ENCODE results near the gene NAXD. TPM values are rescaled to one million over a fixed set of nuclear protein-coding genes. Genes with fewer than 3 reads are reported as not detected.
A peak's percentile ranks its signal among the peaks of the same experiment; 100 is the strongest.
"Not testable (repeated sequence)": the region's sequence is repeated elsewhere in the genome, so short reads cannot be mapped to it uniquely, and the experiment has no call there.

The NAXD gene
- total RNA-seq, 2 donors from 2014 or later, result 20.7 to 31.9 TPM

DNA sequence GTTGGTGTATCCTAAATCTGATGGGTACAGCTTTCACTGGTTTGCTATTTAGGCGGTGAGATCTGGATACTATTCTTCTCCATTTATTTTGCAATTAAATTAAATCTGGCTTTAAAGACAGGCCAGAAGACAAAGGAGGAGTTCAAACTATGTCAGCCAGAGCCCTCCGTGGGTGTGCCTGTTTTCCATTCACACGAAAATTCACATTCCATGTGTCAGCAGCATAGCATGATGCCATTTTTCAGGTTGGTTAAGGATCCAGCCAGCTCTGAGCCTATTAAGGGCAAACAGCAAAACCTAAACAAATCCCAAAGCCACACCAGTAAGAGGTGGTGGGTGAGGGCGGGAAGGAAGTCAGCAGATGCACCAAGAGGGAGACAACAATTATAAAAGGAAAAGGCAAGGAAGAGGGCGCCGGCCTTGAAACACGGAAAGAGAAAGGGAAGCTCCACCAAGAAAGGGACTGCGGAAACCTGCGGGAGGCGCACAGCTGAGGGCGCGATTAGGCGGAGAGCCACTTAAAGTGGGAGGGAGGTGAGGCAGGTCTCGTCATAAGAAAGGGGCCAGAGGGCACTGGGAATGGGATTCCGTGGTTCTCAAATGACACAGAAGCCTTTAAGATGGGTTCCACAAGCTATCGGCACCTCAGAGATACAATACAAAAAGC is 47.6 kb downstream of the NAXD start:
- DNase-seq (ENCODE audit: low spot score) (no peak), ATAC-seq (no peak)
- Mint-ChIP-seq H3K27ac (no peak overlapping the region), H3K36me3 (peaks cover 29% of the 10 kb centered on the region), H3K9me3 (no peaks in the 10 kb centered on the region), H3K4me3 (no peak overlapping the region), H3K4me1 (ENCODE audit: low read depth in 2 of 2) (peaks cover 10 to 19% of the 10 kb centered on the region in 2 donors), H3K27me3 (no peaks in the 10 kb centered on the region)

DNA sequence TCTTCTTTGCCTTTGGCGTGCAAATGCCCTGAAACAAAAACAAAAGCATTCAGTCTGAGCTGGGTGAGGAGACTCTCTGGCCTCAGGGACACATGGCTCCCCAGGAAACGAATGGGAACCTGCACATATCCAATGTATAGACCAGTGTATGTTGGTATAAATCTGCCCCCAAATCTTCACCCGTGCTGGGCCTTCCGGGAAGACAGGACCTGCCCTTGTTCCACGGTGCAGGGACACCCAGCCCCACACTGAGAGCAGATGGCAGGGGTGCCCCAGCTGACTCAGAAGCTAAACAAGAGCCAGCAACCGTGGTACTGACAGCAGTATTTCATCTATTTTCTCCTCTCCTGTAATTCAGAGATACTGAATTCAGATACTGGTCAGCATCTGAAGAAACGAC is 48.1 kb downstream of the NAXD start:
- H3K4me1 Mint-ChIP-seq (ENCODE audit: low read depth in 2 of 2), result peaks cover 4 to 13% of the 10 kb centered on the region in 2 donors
- no peaks in the 10 kb centered on the region for H3K27me3 Mint-ChIP-seq
- no peak overlapping the region for H3K27ac Mint-ChIP-seq
- DNase-seq (ENCODE audit: low spot score) (no peak), ATAC-seq (no peak)
- no peak overlapping the region for H3K4me3 Mint-ChIP-seq
- H3K9me3 Mint-ChIP-seq, result no peaks in the 10 kb centered on the region
- H3K36me3 Mint-ChIP-seq, result peaks cover 29% of the 10 kb centered on the region

DNA sequence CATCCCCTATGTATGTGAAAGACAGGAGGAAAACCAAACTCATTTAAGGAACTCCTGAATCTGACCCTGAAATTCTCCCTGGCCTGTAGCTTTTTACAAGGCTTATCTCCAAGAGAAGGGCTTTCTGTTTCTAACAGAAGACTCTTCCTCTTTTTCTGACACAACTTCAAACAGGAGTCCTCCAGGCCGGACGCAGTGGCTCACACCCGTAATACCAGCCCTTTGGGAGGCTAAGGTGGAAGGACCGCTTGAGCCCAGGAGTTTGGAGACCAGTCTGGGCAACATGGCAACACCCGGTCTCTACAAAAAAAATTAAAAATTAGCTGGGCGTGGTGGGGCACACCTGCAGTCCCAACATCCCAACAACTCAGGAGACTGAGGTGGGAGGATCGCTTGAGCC is 48.7 kb downstream of the NAXD start:
- no peak overlapping the region for H3K27ac Mint-ChIP-seq
- H3K4me1 Mint-ChIP-seq (ENCODE audit: low read depth in 2 of 2), result peaks cover 0 to 10% of the 10 kb centered on the region in 2 donors
- H3K36me3 Mint-ChIP-seq, result peaks cover 29% of the 10 kb centered on the region
- no peak overlapping the region for H3K4me3 Mint-ChIP-seq
- no peak for DNase-seq (ENCODE audit: low spot score)
- no peak for ATAC-seq
- no peaks in the 10 kb centered on the region for H3K27me3 Mint-ChIP-seq
- no peaks in the 10 kb centered on the region for H3K9me3 Mint-ChIP-seq

DNA sequence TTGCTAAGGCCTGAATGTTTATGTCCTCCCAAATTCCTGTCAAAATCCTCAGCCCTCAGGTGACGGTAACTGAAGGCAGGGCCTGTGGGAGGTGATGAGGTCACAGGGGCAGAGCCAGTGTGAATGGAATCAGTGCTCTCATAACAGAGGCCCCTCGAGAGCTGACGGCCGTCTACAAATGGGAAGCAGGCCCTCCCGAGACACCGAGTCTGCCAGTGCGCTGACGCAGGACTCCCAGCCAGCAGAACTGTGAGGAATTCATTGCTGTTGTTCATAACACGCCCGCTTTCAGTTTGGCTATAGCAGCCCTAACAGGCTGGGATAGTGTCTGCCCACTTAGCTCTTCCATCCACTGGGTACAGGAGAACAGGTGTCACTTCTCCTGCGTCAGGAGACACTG is 49.3 kb downstream of the NAXD start:
- DNase-seq (ENCODE audit: low spot score), result no peak
- H3K4me3 Mint-ChIP-seq, result no peak overlapping the region
- peaks cover 24% of the 10 kb centered on the region for H3K36me3 Mint-ChIP-seq
- H3K27me3 Mint-ChIP-seq, result no peaks in the 10 kb centered on the region
- no peaks in the 10 kb centered on the region for H3K9me3 Mint-ChIP-seq
- H3K27ac Mint-ChIP-seq, result no peak overlapping the region
- no peak for ATAC-seq
- H3K4me1 Mint-ChIP-seq (ENCODE audit: low read depth in 2 of 2), result peaks cover 0 to 6% of the 10 kb centered on the region in 2 donors

DNA sequence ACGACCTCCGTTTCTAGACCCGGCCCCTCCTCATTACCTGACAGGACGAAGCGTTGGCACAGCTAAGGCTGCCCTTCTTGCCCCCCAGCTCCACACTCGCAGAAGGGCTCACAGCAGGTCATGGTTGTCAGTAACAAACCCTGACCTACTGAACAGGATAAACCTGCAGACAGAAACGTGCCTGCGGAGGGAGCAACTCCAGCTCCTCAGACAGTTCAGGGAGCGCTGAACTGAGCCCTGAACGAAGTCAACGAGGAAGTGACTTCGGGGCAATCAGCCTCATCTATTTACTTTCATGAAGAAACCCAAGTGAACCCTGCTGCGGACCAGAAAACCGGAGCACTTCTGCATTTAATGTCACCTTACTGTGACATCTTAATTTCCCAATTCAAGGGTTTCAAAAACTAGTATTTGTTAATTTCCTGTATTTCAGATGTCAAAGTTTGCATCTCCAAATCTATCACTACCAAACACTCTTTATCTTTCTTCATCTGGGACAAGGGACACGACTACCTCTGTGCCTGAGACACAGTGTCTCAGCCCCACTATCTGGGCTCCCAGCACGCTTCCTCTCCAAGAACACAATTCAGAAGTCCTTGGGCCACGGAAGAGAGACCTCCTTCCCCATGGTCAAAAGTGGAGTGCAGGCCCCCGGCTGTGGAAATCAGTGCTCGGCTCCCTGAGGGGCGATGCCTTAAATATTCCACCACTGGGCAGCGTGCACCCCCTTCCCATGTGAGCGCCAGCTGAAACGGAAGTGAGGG is 50.3 kb downstream of the NAXD start:
- Mint-ChIP-seq H3K4me3 (no peak overlapping the region), H3K27ac (no peak overlapping the region), H3K36me3 (peaks cover 26% of the 10 kb centered on the region), H3K27me3 (no peaks in the 10 kb centered on the region), H3K9me3 (no peaks in the 10 kb centered on the region), H3K4me1 (ENCODE audit: low read depth in 2 of 2) (peaks cover 2 to 4% of the 10 kb centered on the region in 2 donors)
- DNase-seq (ENCODE audit: low spot score) (no peak), ATAC-seq (no peak)

DNA sequence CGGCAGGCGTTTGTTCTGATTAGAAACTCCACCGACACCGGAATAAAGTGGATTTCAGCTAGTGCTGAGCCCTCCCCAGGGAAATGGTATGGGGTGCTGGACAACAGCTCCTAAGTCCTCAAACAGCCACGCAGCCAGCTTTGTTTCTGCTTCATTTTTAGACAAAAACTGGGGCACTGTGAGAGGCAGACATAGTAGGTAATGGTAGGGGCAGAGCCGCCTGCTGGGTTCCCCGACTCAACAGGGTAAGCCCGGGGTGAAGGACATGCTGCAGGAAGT is 50.8 kb downstream of the NAXD start:
- H3K9me3 Mint-ChIP-seq, result no peaks in the 10 kb centered on the region

DNA sequence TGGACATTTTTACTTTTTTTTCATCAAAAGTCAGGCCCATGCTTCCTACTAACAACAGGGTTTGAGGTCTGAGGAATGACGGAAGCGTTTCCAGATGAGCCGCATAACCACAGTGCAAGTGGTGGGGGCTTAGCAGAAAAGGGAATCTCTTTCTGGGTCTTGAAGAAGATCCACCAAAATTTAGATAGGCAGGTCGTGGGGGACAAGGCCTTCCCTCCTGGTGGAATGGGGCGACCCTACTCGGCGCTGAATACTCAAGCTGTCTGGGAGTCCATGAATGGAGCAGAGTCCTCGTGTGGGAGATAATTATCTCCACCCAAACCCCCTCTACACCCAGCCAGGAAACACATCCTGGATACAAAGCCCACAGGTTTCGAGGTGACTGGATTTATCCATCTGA is 53.7 kb downstream of the NAXD start:
- Mint-ChIP-seq H3K36me3 (peaks cover 30% of the 10 kb centered on the region), H3K27ac (no peak overlapping the region), H3K4me3 (no peak overlapping the region), H3K27me3 (no peaks in the 10 kb centered on the region), H3K9me3 (no peaks in the 10 kb centered on the region), H3K4me1 (ENCODE audit: low read depth in 2 of 2) (peaks cover 17 to 18% of the 10 kb centered on the region in 2 donors)
- ATAC-seq (no peak), DNase-seq (ENCODE audit: low spot score) (no peak)

More for the DNA sequence above, 50.8 kb downstream of the NAXD start:
- Mint-ChIP-seq H3K27ac (no peak overlapping the region), H3K27me3 (no peaks in the 10 kb centered on the region), H3K4me1 (ENCODE audit: low read depth in 2 of 2) (peaks cover 7 to 8% of the 10 kb centered on the region in 2 donors), H3K36me3 (peaks cover 29% of the 10 kb centered on the region), H3K4me3 (no peak overlapping the region)
- DNase-seq (ENCODE audit: low spot score), result no peak
- no peak for ATAC-seq

DNA sequence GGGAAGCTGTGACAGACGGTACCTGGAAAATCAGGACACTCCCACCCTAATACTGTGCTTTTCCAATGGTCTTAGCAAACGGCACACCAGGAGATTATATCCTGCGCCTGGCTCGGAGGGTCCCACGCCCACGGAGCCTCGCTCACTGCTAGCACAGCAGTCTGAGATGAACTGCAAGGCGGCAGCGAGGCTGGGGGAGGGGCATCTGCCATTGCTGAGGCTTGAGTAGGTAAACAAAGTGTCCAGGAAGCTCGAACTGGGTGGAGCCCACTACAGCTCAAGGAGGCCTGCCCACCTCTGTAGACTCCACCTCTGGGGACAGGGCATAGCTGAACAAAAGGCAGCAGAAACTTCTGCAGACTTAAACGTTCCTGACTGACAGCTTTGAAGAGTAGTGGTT is 54.5 kb downstream of the NAXD start:
- H3K27me3 Mint-ChIP-seq; H3K27ac Mint-ChIP-seq; H3K9me3 Mint-ChIP-seq; DNase-seq (ENCODE audit: low spot score); H3K4me3 Mint-ChIP-seq; ATAC-seq: not testable (repeated sequence)
- Mint-ChIP-seq H3K4me1 (ENCODE audit: low read depth in 2 of 2) (peaks cover 17 to 24% of the 10 kb centered on the region in 2 donors), H3K36me3 (peaks cover 36% of the 10 kb centered on the region)

DNA sequence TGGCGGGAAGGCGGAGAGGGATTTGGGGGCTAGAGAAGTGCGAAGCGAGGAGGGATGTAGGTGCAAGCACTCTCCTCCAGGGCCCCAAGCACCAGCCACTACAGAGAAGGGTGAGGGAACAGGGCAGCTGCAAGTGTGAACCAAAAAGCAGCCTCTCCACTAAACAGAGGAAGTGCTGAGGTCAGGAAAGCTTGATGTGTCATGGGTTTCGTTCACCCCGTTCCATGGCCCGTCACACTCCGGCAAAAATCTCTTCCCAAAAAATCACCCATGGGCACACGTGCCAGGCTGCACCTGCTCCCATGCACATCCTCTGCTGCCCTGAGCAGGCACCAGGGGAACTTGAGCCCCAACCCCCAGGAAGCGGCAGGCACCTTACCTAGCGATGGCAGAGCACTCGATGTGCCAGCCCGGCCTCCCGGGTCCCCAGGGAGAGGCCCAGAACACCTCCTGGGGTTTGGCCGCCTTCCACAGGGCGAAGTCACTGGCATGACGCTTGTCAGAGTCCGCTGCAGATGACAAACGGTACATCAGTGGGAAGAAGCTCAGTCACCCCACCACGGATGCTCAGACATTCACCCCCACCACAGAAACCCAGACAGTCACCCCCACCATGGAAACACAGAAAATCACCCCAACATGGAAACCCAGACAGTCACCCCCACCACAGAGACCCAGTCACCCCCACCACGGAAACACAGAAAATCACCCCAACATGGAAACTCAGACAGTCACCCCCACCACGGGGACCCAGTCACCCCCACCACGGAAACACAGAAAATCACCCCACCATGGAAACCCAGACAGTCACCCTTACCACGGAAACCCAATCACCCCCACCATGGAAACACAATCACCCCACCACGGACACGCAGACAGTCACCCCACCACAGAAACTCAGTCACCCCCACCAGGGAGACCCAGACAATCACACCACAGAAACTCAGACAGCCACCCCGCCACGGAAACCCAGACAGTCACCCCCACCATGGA is 61.5 kb downstream of the NAXD start:
- no peaks in the 10 kb centered on the region for H3K9me3 Mint-ChIP-seq
- peak overlapping the region; percentile 47 for H3K4me3 Mint-ChIP-seq
- peaks cover 10 to 42% of the 10 kb centered on the region in 2 donors for H3K4me1 Mint-ChIP-seq (ENCODE audit: low read depth in 2 of 2)
- no peak overlapping the region for H3K27ac Mint-ChIP-seq
- peak; percentile 40 to 41 for ATAC-seq
- H3K27me3 Mint-ChIP-seq, result no peaks in the 10 kb centered on the region
- peaks cover 34% of the 10 kb centered on the region for H3K36me3 Mint-ChIP-seq
- no peak for DNase-seq (ENCODE audit: low spot score)

DNA sequence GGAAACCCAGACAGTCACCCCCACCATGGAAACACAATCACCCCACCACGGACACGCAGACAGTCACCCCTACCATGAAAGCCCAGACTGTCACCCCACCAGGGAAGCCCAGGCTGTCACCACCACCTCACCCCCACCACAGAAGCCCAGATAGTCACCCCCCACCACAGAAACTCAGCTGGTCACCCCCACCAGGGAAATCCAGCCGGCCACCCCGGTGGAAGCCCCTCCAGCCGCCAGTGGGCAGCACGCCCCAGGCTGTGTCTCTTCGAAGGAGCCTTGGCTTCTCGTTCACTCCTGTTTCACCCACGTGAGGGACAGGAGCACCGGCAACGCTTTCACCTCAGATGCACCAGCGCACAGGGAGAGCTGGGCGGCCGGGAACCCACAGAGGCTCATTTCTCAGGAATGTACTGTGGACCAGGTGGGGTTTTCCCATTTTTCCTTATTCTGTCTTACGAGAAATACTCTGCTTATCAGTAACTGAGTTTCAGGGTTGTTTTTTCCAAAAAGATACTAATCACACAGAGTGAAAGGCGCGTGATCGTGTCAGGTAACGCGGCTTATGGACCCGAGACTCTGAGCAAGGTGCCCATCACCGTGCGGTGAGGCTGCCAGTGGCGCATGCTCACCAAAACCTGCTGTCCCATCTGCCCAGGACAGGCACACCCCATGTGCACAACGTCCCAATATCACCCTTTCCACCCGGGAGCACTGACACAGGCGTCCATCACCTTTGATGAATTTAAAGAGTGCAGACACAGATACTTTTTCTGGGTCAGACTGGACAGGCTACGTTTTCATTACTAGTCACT is 62.6 kb downstream of the NAXD start:
- no peak for DNase-seq (ENCODE audit: low spot score)
- H3K27ac Mint-ChIP-seq, result no peak overlapping the region
- peaks cover 5 to 38% of the 10 kb centered on the region in 2 donors for H3K4me1 Mint-ChIP-seq (ENCODE audit: low read depth in 2 of 2)
- no peaks in the 10 kb centered on the region for H3K9me3 Mint-ChIP-seq
- H3K4me3 Mint-ChIP-seq, result no peak overlapping the region
- no peaks in the 10 kb centered on the region for H3K27me3 Mint-ChIP-seq
- ATAC-seq, result peak in 1 of 2 donors; percentile 40
- H3K36me3 Mint-ChIP-seq, result peaks cover 29% of the 10 kb centered on the region

DNA sequence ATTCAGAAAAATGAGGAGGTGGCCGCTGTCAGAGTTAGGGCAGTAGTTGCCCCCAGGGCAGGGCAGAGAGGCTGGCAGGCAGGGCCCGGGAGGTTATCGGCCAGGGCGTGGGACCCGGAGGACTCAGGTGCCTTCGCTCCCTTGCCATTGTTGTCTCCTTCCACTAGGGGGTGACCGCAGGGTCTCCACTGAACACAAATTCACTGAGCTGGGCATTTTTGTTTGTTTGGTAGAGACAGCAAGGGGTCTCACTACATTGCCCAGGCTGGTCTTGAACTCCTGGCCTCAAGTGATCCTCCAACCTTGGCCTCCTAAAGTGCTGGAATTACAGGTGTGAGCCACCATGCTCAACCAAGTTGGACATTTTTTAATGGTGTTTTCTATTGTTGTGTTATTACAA is 65.5 kb downstream of the NAXD start:
- Mint-ChIP-seq H3K27ac (no peak overlapping the region), H3K4me1 (ENCODE audit: low read depth in 2 of 2) (peaks cover 5 to 26% of the 10 kb centered on the region in 2 donors), H3K36me3 (peaks cover 22% of the 10 kb centered on the region), H3K27me3 (no peaks in the 10 kb centered on the region), H3K9me3 (no peaks in the 10 kb centered on the region), H3K4me3 (no peak overlapping the region)
- no peak for ATAC-seq
- DNase-seq (ENCODE audit: low spot score), result no peak

DNA sequence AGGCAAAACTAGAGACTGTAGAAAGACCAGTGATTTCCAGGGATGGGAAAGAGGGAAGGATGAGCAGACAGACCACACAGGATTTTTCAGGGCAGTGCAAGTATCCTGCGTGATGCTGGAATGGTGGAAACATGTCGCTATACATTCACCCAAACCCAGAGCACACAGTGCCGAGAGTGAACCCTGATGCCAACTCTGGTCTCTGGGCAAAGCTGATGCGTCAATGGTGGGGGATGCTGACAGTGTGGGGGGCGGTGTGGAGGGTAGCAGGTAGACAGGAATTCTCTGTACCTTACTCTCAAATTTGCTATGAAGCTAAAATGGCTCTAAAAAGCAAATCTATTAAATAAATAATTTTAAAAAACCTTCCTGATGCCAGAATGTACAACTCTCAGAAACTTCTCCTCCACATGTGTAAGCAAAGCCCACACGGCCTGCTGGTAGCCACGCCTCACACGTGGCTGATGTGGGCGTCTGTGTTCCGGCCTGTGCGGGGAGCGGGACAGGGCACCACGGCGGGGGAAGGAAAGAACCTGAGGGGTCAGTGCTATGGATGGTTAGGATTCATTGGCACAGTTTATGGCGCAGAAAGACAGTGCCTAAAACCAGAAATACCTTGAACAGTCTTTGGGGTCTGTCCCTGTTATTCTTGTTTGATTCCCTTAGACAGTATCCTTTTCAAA is 66.7 kb downstream of the NAXD start:
- Mint-ChIP-seq H3K9me3 (no peaks in the 10 kb centered on the region), H3K4me1 (ENCODE audit: low read depth in 2 of 2) (peaks cover 0 to 16% of the 10 kb centered on the region in 2 donors), H3K4me3 (no peak overlapping the region), H3K36me3 (peaks cover 18% of the 10 kb centered on the region), H3K27me3 (no peaks in the 10 kb centered on the region), H3K27ac (no peak overlapping the region)
- DNase-seq (ENCODE audit: low spot score) (no peak), ATAC-seq (no peak)

DNA sequence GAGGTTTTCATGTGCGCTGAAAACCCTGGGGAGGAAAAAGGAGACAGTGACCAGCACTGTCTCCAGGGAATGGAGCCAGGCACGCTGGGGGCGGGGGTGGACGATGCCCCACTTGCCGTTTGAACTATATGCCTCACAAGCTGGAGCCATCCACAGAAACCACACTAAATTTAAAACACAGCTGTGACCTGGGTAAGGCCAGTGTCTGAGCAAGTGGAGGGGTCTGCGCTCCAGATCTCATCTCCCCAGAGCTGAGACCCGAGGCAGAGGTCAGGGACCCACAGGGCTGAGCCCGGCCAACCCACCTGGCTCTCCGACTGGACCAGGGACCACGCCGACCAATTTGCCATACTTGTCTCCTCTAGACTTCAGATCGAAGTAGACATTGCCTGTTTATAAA is 67.4 kb downstream of the NAXD start:
- peaks cover 18% of the 10 kb centered on the region for H3K36me3 Mint-ChIP-seq
- no peak overlapping the region for H3K4me3 Mint-ChIP-seq
- no peak overlapping the region for H3K27ac Mint-ChIP-seq
- peaks cover 0 to 13% of the 10 kb centered on the region in 2 donors for H3K4me1 Mint-ChIP-seq (ENCODE audit: low read depth in 2 of 2)
- DNase-seq (ENCODE audit: low spot score) (no peak), ATAC-seq (no peak)
- no peaks in the 10 kb centered on the region for H3K27me3 Mint-ChIP-seq
- H3K9me3 Mint-ChIP-seq, result no peaks in the 10 kb centered on the region

Data from natural killer cell treated with Interleukin-12 subunit alpha and Interleukin-12 subunit beta and Interleukin-15 and Interleukin-18, amount 100 ng/mL, for 72 hours (primary cell).